IPS-18c (cell line): ENCODE data around the gene NUTM2A.
"Not testable (repeated sequence)": the region's sequence is repeated elsewhere in the genome, so short reads cannot be mapped to it uniquely, and the experiment has no call there.

Experiments used
- H3K4me3 ChIP-seq: 2 replicates; pipeline ENCODE4 v1.7.0; 2013; ENCODE audit warnings: low read depth, mild to moderate bottlenecking, low read length, moderate library complexity; ENCODE audit not compliant: insufficient read depth
- H3K9me3 ChIP-seq: one replicate; pipeline ENCODE4 v1.6.1; 2013; ENCODE audit warnings: mild to moderate bottlenecking, low read length, moderate library complexity; ENCODE audit not compliant: control insufficient read depth, insufficient read depth

The NUTM2A gene

DNA sequence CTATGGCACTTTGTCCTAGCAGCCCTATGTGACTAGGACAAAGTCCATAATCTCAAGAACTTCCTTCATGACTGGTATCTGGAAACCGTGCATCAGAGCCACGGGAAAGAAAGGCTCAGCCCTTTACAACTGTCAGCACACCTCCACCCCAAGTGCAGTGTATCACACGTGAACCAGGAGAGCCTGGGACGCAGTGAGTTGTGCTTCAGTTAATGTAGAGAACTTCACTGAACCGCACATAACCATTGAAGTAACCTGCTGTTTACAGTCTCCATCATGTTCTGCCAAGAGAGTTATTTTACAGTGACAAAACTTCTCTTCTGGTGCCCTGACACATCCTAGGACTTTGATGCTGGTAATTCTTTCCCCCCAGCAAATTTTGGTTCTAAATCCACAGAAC lies 12.0 kb downstream of the NUTM2A start:
- not testable (repeated sequence) for H3K9me3 ChIP-seq, H3K4me3 ChIP-seq

DNA sequence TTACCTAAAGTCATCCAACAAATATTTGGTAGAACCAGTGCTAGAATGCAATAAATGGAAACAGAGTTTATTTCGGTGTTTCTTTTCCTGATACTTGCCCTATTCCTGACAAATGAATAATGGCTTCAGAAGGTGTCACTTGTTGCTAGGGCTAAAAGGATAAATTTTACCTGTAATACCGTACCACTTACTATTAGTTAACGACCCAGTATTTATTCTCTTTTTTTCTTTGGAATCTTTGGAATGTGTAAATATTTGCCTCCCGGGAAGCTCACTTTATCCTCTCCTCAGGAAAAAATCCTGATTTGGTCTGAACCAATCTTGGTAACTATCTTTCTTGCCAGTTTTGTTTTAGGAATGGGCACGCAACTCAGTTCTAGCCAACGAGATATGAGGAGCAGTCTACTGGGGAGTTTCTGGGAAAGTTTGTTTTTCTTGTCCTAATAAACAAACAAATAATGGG lies 14.1 kb downstream of the NUTM2A start:
- H3K4me3 ChIP-seq, H3K9me3 ChIP-seq: not testable (repeated sequence)

DNA sequence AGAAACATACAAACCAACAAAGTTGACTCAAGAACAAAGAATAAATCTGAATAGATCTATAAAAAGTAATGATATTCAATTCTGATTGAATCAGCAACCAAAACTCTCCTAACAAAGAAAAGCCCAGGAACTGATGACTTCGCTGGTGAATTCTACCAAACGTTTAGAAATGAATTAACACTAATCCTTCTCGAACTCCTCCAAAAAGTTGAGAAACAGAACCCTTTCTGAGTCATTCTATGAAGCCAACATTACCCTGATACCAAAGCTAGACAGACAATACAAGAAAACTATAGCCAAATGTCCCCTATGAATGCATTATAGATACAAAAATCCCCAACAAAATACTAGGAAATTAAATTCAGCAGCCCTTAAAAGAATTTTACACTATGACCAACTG lies 16.9 kb downstream of the NUTM2A start:
- not testable (repeated sequence) for H3K9me3 ChIP-seq

DNA sequence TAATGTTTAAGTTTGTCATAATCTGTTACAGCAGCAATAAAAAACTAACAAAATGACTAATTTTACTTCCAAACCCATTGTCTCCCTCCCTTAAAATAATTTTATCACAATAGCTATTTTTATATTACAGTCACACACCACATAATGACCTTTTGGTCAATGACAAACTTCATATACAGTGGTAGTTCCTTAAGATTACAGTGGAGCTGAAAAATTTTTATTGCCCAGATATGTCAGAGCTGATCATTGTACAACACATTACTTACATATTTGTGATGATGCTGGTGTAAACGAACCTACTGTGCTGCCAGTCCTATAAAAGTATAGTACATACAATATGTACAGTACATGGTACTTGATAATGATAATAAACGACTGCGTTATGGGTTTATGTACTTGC lies 22.1 kb downstream of the NUTM2A start:
- H3K9me3 ChIP-seq, H3K4me3 ChIP-seq: not testable (repeated sequence)

More for the DNA sequence above, 16.9 kb downstream of the NUTM2A start:
- H3K4me3 ChIP-seq = not testable (repeated sequence)

DNA sequence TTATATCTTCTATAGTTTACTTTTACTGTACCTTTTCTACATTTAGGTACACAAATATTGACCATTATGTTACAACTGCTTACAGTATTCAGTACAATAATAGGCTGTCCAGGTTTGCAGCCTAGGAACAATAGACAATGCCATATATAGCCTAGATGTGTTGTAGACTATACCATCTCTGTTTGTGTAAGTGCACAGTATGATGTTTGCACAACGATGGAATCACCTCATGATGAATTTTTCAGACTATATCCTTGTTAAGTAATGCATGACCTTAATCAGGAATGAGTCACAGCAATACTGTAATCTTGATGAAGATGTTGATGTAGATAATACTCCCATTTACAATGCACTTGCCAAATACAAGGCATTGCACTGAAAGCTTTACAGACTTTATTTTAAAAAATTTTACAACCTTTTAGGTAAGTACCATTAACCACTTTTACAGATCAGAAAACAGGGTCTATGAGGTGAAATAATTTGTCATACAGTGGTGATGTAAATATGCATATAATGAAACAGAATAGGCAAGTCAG lies 23.6 kb downstream of the NUTM2A start:
- not testable (repeated sequence) for H3K4me3 ChIP-seq, H3K9me3 ChIP-seq

DNA sequence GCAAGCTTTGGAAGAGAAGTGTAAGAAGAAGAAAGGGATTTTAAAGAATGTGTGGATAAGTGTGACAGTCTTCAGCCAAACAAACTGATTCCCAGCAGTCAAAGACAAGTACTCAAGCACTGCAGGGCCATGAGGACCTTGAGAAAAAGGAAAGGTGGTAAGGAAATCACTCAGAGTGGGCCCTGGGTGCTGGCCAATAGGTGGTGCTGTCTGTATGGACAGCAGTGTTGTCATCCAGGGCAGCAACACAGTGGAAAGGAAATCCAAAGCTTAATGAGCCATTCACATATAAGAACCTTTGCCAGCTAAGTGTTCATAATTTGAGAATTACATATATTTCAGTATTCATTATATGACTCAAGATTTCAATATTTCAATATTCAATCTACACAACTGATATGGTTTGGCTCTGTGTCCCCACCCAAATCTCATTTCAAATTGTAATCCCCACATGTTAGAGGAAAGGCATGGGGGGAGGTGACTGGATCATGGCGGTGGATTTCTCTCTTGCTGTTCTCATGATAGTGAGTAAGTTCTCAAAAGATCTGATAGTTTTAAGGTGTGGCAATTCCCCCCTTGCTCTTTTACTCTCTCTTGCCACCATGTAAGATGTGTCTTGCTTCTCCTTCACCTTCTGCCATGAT lies 55.6 kb downstream of the NUTM2A start:
- H3K9me3 ChIP-seq, H3K4me3 ChIP-seq: not testable (repeated sequence)
